ENCODE results near the gene ELSPBP1.
"Not testable (repeated sequence)": the region's sequence is repeated elsewhere in the genome, so short reads cannot be mapped to it uniquely, and the experiment has no call there.

The ELSPBP1 gene

DNA sequence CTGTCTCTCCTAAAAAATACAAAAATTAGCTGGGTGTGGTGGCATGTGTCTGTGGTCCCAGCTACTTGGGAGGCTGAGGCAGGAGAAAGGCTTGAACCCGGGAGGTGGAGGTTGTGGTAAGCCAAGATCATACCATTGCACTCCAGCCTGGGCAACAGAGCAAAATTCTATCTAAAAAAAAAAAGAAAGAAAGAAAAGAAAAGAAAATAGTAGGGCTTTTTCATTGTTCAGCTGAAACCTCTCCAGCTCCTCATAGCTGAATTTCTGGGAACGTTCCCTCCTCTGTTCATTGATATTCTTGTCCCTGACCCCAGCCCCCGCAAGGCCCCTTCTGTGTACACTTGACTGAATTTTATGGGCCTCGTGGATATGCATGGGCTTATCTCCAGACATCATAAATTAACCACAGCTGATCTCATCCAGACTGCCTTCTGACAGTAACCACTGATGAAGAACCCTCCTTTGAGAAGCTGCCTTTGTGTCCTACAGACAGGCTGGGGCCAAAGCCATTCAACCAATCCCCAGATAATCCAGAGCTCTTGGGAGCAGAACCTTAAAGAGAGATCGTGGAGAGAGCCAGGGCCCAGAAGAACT lies at the start of gene ELSPBP1:
ELSPBP1 (plus strand) TSS at position 424 of the 594 bp plus-strand sequence. CDS start 14,036 bp downstream, outside the sequence.
- no peak for DNase-seq

DNA sequence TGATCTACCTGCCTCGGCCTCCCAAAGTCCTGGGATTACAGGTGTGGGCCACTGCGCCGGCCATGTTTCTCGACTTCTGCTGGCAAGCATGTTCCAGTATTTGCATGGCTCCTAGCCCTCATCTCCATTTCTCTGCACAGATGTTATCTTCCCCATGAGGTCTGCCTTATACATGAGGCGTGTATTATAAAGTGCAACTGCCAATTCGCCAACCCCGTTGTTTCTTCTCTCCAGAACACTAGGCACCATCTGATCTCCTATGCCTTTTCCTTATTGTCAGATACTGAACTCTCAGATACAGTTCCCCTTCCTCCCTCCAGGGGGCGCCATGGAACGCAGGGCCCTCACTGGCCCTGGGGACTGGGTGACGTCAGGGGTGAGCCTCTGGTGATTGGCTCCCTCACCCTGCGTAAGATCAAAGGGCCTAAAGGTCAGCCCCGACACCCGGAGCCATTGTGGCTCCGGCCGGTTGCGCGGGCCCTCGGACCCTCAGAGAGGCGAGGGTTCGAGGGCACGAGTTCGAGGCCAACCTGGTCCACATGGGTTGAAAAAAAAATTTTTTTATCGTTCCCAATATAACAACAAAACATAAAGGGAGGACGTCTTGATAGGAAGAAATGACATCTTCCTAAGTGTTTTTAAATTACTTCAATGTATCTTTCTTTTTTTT lies 44.4 kb upstream of the ELSPBP1 start:
- peak; percentile 6 for DNase-seq

DNA sequence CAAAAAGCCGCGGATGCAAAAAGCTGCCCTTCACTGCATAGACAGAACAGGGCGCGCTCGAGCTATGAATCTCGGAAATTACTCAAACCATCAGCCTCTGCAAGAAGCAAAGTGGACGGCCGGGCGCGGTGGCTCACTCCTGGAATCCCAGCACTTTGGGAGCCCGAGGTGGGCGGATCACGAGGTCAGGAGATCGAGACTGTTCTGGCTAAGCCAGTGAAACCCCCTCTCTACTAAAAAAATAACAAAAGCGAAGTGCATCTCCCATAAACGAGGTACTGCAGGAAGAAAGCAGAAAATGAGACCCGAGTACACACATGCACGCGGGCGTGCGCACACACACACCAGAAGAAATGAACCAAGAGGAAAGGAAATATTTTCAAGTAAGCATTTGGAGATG lies 42.3 kb upstream of the ELSPBP1 start:
- DNase-seq = not testable (repeated sequence)

DNA sequence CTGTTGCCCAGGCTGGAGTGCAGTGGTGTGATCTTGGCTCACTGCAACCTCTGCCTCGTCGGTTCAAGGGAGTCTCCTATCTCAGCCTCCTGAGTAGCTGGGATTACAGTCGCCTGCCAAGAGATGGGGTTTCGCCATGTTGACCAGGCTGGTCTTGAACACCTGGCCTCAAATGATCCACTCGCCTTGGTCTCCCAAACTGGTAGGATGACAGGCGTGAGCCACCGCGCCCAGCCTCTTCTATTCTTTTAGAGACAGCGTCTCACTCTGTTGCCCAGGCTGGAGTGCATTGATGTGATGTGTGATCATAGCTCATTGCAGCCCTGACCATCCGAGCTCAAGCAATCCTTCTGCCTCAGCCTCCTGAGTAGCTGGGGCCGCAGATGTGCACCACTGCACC lies 38.5 kb upstream of the ELSPBP1 start:
- DNase-seq = peak; percentile 3

DNA sequence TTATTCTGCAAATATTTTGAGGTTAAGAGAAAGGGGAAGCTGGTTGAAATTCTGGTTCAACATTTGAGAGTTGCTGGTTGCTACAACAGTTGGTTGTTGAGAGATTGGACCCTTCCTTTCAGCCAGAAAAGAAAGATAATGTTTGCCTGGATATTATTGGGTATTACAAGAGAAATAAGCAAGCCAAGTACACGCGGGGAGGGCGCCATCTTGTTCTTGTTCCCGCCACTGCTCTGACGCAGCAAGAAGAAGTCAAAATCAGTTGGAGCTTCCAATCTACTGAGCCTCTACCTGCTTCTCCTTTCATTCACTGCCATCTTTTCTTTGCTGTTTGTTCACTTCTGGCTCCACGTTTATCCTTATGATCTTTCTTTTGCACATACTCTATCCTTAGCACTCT lies 20.9 kb upstream of the ELSPBP1 start:
- DNase-seq = no peak

DNA sequence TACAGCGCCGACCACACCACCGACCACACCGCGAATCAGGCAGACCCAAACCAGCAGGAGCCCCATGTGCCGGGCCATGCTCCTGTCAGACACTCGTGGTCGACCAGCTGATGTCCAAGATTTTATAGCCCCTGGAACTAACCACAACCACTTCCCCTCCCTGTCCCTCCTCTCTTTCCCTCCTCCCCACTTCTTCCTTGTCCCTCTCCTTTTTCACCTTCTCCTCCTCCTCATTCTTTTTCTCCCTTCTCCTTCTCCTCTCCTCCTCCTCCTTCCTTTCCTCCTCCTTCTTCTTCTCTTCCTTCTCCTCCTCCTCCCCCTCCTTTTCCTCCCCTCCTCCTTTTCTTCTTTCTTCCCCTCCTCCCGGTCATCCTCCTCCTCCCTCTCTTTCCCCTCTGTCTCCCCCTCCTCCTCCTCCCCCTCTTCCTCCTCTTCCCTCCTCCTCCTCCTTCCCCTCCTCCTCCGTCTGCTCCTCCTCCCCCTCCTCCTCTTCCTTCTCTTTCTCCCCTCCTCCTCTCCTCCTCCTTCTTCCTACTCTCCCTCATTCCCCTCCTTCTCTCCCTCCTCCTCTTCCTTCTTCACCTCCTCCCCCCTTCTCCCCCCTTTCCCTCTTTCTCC lies 3.1 kb upstream of the ELSPBP1 start:
- no peak for DNase-seq

DNA sequence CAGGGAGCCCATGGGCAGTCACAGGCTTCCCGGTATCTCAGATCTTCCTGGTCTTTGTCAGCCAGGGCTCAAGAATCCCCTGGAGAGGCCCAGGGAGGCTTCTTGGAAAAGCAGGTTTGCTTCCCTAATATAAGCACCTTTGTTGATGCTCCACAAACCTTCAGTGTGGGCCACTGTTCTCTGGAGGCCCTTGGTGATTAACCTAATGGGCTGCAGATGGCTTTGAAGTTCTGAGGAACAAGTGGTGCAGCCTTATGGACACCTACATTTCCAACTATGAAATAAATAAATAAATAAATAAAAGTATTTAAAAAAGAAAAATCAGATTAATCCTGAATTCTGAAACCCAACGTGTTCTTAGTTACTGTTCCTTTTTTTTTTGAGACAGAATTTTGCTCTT lies 2.4 kb upstream of the ELSPBP1 start, which contains the start of gene BSPH1:
BSPH1 (minus strand) TSS at position 101 of the 400 bp plus-strand sequence; CDS start at position 12, 89 bp downstream.
- no peak for DNase-seq

DNA sequence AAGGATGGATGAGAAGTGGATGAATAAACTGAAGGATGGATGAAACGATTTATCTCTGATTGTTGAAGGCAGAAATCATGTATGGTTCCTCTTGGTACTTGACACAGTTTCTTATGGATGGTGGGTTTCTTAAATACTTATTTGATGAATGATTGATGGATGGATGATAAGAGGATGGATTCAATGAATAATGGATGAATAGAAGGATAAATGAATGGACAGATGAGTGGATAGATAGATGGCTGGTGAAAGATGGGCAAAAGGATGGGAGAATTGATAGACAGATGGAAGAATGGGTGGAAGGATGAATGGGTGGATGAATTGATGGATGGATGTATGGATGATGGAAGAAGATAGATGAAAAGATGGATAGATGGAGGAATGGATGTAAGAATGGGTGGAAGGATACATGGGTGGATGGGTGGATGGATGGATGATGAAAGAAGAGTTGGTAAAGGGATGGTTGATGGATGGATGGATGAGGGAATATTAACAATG lies 1.8 kb downstream of the ELSPBP1 start:
- no peak for DNase-seq

DNA sequence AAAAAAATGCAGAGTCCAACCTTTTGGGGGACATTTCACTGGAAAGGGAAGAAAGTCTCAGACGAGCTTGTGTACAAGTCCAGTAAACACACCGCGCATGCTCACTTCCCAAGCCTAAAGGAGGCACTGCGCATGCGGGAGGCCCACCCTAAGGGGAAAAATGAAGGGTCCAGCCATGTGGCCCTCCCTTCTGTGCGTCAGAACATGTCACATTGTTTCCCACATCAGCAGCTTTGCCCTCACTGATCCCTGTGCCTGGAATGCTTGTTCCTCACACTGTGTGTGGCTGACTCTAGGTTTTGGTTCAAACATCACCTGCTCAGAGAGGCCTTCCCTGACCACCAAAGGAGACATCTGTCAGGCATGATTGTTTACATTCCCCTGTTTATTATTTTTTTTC lies 4.4 kb downstream of the ELSPBP1 start:
- DNase-seq = no peak

DNA sequence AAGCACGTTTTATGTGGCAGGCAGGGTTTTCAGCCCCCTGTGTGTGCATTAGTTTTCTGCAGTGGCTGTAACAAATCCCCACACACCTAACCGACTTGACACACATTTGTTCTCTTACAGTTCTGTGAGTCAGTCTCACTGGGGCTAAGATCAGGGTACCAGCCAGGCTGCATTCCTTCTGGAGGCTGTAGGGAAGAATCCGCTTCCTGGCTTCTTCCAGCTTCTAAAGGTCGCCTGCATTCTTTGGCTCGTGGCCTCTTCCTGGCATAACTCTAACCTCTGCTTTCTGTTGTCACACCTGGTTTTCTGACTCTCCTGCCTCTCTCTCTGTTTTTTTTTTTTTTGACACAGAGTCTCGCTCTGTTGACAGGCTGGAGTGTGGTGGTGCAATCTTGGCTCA lies 6.4 kb downstream of the ELSPBP1 start:
- no peak for DNase-seq

DNA sequence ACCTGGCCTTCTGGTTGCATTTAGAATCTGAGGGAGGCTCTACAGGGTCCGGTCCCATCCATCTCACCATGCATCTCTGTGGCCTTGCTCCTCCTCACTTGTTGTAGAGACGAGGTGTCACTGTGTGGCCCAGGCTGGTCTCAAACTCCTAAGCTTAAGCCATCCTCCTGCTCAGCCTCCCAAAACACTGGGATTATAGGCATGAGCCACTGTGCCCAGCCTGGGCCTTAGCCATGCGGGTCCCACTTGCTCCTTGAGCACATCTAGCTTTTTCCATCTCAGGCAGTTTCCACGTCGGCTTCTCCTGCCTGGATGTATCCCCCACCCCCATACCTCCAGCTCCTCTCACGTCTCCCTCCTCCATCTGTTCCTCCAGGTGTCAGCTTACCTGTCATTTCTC lies 9.8 kb downstream of the ELSPBP1 start:
- no peak for DNase-seq

DNA sequence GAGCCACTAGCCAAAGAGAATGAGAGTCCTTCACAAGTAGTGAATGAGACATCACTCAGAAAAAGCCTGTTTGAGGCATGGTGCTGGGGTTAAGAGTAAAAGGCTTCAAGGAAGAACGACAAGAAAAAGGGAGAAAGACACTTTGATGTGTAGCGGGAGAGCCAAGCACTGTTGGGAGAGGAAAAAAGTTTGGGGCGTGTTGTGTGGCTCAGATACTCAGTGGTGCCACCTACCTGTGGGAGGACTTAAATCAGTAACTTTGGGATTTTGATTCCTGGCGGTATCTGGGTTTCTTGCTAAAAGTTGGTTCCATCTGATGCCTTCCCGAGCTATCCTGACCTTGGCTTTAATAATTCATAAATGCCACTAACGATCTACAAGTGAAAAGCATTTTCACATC lies 12.3 kb downstream of the ELSPBP1 start:
- DNase-seq = no peak

DNA sequence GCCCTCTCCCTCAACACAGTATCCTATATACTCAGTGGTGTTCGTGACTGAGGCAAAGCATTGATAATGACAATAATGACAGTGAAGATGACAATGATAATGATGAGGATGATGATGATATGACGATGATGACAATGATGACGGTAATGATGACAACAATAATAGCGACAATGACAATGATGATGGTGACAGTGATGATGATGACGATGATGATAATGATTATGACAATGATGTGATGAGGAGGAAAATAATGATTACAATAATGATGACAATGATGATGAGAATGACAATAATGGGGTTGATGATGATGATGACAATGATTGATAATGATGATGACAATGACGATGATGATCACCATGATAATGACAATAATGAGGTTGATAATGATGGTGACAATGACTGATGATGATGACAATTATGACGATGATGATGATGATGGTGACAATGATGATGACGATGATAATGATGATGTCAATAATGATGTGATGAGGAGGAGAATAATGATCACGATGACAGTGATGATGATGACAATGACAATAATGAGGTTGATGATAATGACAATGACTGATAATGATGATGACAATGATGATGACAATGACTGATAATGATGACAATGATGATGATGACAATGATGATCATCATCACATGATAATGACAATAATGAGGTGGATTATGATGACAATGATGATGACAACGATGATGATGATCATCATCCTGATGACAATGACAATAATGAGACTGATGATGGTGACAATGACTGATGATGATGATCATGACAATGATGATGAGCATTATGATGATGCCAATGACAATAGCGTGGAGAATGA lies 16.7 kb downstream of the ELSPBP1 start:
- no peak for DNase-seq

DNA sequence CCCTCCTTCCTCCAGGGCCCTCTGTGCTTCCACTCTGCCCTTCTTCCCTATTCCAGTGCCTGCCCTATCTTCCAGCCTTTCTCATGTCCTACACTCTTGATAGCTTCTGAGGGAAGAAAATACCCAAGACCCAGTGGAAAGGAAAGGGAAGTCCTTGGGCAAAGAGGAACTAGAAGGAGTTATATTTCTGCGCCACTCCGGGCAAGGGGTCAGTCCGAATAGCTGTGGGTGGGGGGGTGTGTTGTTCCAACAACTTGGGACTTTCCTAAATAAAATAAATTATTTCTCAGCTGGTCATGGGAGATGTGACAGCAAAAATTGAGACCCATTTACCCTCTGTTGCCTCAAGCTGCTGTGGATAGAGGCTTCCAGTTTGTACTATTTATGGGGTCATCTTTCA lies 26.3 kb downstream of the ELSPBP1 start:
- no peak for DNase-seq

DNA sequence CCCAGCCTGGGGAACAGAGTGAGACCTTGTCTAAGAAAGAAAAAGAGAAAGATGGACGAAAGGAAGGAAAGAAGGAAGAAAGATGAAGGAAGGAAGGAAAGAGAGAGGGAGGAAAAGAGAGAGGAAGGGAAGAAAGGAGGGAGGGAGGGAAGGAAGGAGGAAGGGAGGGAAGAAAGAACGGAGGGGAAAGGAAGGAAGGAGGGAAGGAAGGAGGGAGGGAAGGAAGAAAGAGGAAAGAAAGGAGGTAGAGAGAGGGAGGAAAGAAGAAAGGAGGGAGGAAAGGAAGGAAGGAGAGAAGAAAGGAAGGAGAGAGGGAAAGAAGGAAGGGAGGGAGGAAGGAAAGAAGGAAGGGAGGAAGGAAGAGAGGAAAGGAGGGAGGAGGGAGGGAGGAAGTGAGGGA lies 28.6 kb downstream of the ELSPBP1 start:
- DNase-seq = no peak

DNA sequence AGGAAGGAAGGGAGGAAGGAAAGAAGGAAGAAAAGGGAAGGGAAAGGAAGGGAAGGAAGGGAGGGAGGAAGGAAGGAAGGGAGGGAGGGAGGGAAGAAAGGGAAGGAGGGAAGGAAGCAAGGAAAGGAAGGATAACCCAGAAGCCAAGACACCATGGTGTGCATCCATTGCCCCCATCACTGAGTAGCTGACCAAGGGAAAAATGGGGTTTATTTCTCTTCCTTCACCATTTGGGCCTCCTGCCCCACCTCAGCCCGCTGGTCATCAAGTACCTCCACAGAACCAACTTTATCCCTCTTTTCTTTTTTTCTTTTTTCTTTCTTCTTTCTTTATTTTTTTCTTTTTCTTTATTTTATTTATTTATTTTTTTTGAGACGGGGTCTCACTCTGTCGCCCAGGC lies 29.1 kb downstream of the ELSPBP1 start:
- no peak for DNase-seq

DNA sequence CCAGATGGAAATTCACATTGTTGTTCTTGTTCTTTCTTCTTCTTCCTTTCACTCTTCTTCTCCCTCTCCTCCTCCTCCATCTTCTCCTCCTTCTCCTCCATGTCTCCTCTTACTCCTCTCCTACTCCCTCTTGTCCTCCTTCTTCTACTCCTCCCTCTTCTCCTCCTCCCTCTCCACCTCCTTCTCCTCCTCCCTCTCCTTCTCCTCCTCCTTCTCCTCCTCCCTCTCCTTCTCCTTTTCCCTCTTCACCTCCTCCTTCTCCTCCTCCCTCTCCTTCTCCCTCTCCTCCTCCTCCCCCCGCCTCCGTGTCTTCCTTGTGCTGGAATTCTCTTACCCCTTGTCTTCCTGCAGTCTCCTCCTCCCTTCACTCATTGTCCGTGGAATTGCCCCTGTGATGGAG lies 31.0 kb downstream of the ELSPBP1 start:
- no peak for DNase-seq

DNA sequence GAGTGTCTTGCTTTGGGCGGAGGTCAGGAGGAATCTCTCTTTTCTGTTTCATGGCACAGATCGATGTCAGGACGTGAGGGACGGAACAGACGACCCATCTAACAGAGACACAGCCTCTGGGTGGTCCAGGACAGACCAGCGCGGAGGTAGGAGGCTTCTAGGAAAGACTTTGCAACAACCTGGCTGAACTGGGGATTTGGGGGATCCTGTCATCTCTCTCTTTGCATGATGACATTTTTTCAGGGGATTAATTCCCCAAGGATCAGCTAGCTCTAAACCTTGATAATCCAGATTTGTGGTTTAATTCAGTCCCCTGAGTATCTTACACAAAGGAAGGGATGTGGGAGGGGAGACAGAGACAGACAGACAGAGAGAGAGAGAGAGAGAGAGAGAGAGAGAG lies 35.0 kb downstream of the ELSPBP1 start:
- DNase-seq = no peak

DNA sequence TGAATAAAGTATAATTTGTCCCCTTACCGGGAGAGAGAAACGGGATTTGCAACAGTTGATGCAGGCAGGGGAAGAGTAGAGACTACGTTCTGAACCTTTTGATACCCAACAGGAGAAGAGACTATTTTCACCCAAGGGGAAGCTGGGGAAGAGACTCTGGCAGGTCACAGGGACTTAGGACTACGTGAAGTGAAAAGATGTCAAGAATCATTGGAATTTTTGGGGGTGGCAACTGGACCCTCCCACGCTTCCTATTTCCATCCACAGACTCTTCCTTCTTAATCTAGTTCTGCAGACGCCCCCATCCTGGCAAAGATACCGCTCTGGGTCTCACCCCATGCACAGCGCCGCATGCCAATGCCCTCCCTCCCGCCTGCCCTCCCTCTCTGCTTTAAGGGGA lies 35.6 kb downstream of the ELSPBP1 start:
- DNase-seq = no peak

DNA sequence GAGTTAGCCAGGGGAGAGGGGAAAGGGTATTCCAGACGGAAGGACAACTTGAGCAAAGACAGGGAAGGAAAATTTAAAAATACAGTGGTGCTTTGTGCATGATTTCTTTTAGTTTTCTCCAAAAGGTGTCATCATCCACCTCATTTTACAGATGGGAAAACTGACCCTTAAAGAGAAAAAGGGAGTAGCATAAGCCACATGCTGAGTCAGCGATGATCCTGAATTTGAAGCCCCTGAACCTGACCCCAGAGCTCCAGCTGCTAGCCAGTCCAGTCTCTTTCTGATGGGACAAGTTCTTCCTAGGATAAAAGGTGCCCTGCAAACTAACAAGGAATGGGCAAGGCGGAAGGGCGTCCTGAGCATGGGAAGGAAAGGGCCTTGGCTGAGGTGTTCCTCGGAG lies 39.2 kb downstream of the ELSPBP1 start:
- no peak for DNase-seq

DNA sequence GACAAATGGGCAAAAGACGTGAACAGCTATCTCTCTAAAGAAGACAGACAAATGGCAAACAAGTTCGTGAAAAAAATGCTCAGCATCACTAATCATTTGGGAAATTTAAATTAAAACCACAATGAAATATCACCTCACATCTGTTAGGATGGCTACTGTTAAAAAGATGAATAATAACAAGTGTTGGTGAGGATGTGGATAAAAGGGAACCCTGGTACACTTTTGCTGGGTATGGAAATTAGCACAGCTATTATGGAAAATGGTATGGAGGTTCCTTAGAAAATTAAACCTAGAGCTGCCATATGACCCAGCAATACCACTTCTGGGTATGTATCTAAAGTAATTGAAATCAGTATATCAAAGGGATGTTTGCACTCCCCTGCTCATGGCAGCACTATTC lies 42.3 kb downstream of the ELSPBP1 start:
- no peak for DNase-seq

DNA sequence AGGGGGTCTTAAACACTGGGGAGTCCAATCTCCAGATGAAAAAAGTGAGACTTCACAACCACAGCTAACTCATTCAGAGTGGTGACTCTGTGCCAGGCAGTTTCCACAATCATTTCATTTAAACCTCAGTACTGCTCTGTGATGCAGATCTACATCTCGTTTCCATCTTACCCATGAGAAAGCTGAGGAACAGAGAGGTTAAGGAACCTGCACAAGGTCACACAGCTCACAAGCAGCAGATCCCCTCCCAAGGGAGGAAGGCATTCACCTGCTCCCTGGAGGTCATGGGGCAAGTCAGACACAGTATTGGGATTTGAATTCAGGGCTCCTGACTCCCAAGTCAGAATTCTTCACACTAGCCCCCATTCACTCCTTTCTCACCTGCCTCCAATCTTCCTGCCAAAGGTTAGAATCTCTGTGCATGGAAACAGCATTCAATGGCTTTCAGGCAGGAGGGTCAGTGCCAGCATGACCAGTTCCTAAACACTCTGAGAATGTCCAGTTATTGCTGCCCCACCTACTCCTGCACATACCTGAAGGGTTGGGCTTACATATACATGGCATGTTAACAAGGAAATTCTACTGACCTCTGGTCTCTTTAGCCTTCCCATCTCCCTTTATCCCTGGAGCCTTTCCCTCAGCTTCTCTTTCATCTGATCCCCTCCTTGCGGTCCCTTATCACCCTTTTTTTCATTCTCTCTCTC lies 47.6 kb downstream of the ELSPBP1 start:
- DNase-seq = no peak

Data from activated CD4-positive, alpha-beta T cell treated with anti-CD3 and anti-CD28 coated beads, Interleukin-2, amount 50 U/mL, for 1 hour (primary cell).